Activated naive CD4-positive, alpha-beta T cell treated with anti-CD3 and anti-CD28 coated beads for 36 hours (primary cell): ENCODE measurements around the gene CAPN5. TPM values are rescaled to one million over a fixed set of nuclear protein-coding genes. Genes with fewer than 3 reads are reported as not detected.
A peak's percentile ranks its signal among the peaks of the same experiment; 100 is the strongest.
"Not testable (repeated sequence)": the region's sequence is repeated elsewhere in the genome, so short reads cannot be mapped to it uniquely, and the experiment has no call there.

Source experiments
- CTCF ChIA-PET: fragments of 350-600 bp; sonication (Branson Sonifier 250); formaldehyde crosslinking; loops from one replicate; lab custom pipeline; 2021; ENCODE audit warnings: antibody characterized with exemption; lab: Charles Lee
- DNase-seq: peaks from one replicate; pipeline ENCODE4 v3.0.0-alpha.2; 2020
- H3K27ac Mint-ChIP-seq: one replicate; pipeline ENCODE4 v1.8.0; 2021; ENCODE audit warnings: mild to moderate bottlenecking, mixed read lengths
- H3K27me3 Mint-ChIP-seq: one replicate; pipeline ENCODE4 v1.8.0; 2021; ENCODE audit warnings: low read depth, mixed read lengths
- H3K36me3 Mint-ChIP-seq: one replicate; pipeline ENCODE4 v1.8.0; 2021; ENCODE audit warnings: low read depth, mixed read lengths
- H3K4me1 Mint-ChIP-seq: one replicate; pipeline ENCODE4 v1.8.0; 2021; ENCODE audit warnings: low read depth, mixed read lengths
- H3K4me3 Mint-ChIP-seq: one replicate; pipeline ENCODE4 v1.8.0; 2021; ENCODE audit warnings: mild to moderate bottlenecking, moderate library complexity, mixed read lengths
- H3K9me3 Mint-ChIP-seq: one replicate; pipeline ENCODE4 v1.8.0; 2021; ENCODE audit warnings: mixed read lengths
- intact Hi-C: fragments of 100-400 bp; cut with micrococcal nuclease; formaldehyde crosslinking; loops from one replicate; pipeline ENCODE4 v1.15.1; 2023
- total RNA-seq, 2 experiments: library from RNA; stranded (reverse); gene quantifications; one replicate each; pipeline ENCODE4 v1.2.3, GENCODE V29; 2021

Gene CAPN5
- total RNA-seq, 2 experiments from 2014 or later, result 0.79 to 1.5 TPM

DNA sequence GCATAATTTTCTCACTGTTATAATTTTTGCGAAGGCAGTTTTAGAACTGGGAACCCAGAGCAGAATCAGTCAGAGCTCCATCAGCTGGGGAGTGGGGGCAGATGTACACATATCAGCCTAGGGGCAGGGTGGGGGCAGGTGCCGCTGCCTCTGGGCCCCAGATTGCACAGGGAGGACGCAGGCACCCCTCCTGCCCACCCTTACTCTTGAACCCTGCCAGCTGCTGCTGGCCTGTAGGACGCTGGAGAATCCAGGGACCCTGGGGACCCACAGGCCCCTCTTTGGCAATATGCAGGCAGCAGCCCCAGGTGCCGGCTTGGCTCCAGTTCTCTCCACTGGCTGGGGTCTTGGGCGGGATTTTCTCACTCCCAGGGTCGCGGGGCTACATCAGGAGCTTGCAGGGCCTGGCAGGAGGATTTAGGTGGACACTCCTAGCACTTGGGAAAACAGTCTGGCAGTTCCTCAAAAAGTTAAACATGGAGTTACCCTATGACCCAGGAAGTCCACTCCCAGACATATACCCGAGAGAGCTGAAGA is 8.8 kb upstream of the CAPN5 start:
- H3K36me3 Mint-ChIP-seq, result no peaks in the 10 kb centered on the region
- CTCF ChIA-PET, result interaction anchor here (1.0 to 1.1 kb wide), 2 partner anchors 34 to 59 kb away, joined by 3 read pairs; no protein-coding TSS in a partner anchor
- H3K4me1 Mint-ChIP-seq, result no peaks in the 10 kb centered on the region
- intact Hi-C loops, result no loop called here
- H3K27me3 Mint-ChIP-seq, result no peaks in the 10 kb centered on the region
- H3K4me3 Mint-ChIP-seq, result no peak overlapping the region
- H3K27ac Mint-ChIP-seq, result no peak overlapping the region
- peaks cover 9% of the 10 kb centered on the region for H3K9me3 Mint-ChIP-seq
- DNase-seq, result no peak

GRCh38 chr11:77058900-77059299 is 7.9 kb upstream of the CAPN5 start:
- intact Hi-C loops, result no loop called here
- H3K36me3 Mint-ChIP-seq, result no peaks in the 10 kb centered on the region
- H3K4me1 Mint-ChIP-seq, result no peaks in the 10 kb centered on the region
- no peak overlapping the region for H3K4me3 Mint-ChIP-seq
- no peak for DNase-seq
- H3K27me3 Mint-ChIP-seq, result no peaks in the 10 kb centered on the region
- peaks cover 9% of the 10 kb centered on the region for H3K9me3 Mint-ChIP-seq
- CTCF ChIA-PET, result no interaction called here
- H3K27ac Mint-ChIP-seq, result no peak overlapping the region

DNA sequence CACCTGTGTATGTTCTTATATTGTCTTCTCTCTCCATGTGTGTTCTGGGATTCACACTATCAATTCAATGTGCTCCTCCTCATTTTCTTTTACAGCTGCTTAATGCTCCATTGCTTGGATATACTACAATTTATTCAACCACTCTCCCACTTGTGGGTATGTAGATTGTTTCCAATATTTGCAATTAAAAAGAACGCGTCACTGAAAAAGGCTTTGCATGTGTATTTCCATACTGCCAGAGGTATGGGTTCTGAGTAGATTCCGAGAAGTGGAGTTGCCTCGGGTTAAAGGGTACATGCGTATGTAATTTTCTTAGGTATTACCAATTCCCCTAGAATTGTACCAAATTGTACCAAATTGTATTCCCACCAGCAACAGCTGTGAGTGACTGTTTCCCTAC is 7.0 kb upstream of the CAPN5 start:
- Mint-ChIP-seq H3K4me3 (no peak overlapping the region), H3K4me1 (no peaks in the 10 kb centered on the region), H3K36me3 (no peaks in the 10 kb centered on the region), H3K9me3 (peaks cover 9% of the 10 kb centered on the region), H3K27ac (no peak overlapping the region), H3K27me3 (no peaks in the 10 kb centered on the region)
- intact Hi-C loops, result no loop called here
- no peak for DNase-seq
- CTCF ChIA-PET, result interaction anchor here (1.4 to 1.8 kb wide), 2 partner anchors 12 to 31 kb away, joined by 4 to 5 read pairs; no protein-coding TSS in a partner anchor

GRCh38 chr11:77060234-77060633 is 6.5 kb upstream of the CAPN5 start:
- H3K9me3 Mint-ChIP-seq, result peaks cover 9% of the 10 kb centered on the region
- CTCF ChIA-PET, result interaction anchor here (1.4 to 1.8 kb wide), 2 partner anchors 13 to 31 kb away, joined by 4 to 5 read pairs; no protein-coding TSS in a partner anchor
- H3K36me3 Mint-ChIP-seq, result no peaks in the 10 kb centered on the region
- no peak overlapping the region for H3K4me3 Mint-ChIP-seq
- intact Hi-C loops, result no loop called here
- H3K4me1 Mint-ChIP-seq, result no peaks in the 10 kb centered on the region
- H3K27ac Mint-ChIP-seq, result no peak overlapping the region
- no peaks in the 10 kb centered on the region for H3K27me3 Mint-ChIP-seq
- no peak for DNase-seq

DNA sequence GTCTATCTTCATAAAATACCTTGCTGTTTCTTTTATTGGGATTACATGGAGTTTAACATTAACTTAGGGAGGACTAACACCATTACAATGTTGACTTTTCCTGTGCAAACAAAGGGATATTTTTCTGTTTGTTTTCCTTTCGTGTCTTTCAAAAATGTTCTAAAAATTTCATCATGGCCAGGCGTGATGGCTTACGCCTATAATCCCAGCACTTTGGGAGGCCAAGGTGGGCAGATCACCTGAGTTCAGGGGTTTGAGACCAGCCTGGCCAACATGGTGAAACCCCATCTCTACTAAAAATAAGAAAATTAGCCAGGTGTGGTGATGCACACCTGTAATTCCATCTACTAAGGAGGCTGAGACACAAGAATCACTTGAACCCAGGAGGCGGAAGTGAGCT is 5.5 kb upstream of the CAPN5 start:
- H3K27me3 Mint-ChIP-seq, H3K4me1 Mint-ChIP-seq, H3K4me3 Mint-ChIP-seq, H3K9me3 Mint-ChIP-seq, intact Hi-C loops, H3K27ac Mint-ChIP-seq, DNase-seq, H3K36me3 Mint-ChIP-seq: not testable (repeated sequence)
- CTCF ChIA-PET, result interaction anchor here (1.4 to 1.8 kb wide), 2 partner anchors 14 to 30 kb away, joined by 4 to 5 read pairs; no protein-coding TSS in a partner anchor

GRCh38 chr11:77062924-77063323 is 3.8 kb upstream of the CAPN5 start:
- CTCF ChIA-PET, result interaction anchor here (0.9 to 4.4 kb wide), 3 partner anchors 12 to 28 kb away, joined by 3 to 33 read pairs (median 3); no protein-coding TSS in a partner anchor
- no peaks in the 10 kb centered on the region for H3K36me3 Mint-ChIP-seq

DNA sequence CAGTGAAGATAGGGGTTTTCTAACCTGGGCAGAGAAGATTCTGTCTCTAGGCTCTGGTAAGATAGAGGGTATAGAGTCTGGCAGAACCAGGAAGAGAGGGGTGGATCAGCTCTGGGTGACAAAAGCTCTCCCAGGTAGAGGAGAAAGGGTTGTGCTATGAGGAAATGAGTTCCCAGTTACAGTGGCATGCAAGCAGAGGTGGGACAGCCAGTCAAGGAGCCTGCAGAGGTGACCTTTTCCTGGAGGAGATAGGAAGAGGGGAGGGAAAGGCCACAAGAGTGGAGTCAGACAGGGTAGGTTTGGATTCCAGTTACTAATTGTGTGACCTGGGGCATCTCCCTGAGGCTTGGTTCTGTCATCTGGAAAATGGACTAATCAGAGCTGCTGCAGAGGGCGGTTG is 3.4 kb upstream of the CAPN5 start:
- CTCF ChIA-PET, result interaction anchor here (0.9 to 4.4 kb wide), 3 partner anchors 8 to 28 kb away, joined by 3 to 33 read pairs (median 4); no protein-coding TSS in a partner anchor
- H3K36me3 Mint-ChIP-seq, result no peaks in the 10 kb centered on the region
- no peak overlapping the region for H3K4me3 Mint-ChIP-seq
- DNase-seq, result no peak
- peaks cover 9% of the 10 kb centered on the region for H3K4me1 Mint-ChIP-seq
- H3K27me3 Mint-ChIP-seq, result no peaks in the 10 kb centered on the region
- no peak overlapping the region for H3K27ac Mint-ChIP-seq
- H3K9me3 Mint-ChIP-seq, result no peaks in the 10 kb centered on the region
- intact Hi-C loops, result no loop called here

More at GRCh38 chr11:77062924-77063323, 3.8 kb upstream of the CAPN5 start:
- Mint-ChIP-seq H3K4me3 (no peak overlapping the region), H3K4me1 (peaks cover 8% of the 10 kb centered on the region), H3K9me3 (no peaks in the 10 kb centered on the region), H3K27ac (no peak overlapping the region), H3K27me3 (no peaks in the 10 kb centered on the region)
- intact Hi-C loops, result no loop called here
- no peak for DNase-seq

GRCh38 chr11:77063861-77064260 is 2.9 kb upstream of the CAPN5 start:
- no peaks in the 10 kb centered on the region for H3K9me3 Mint-ChIP-seq
- DNase-seq, result no peak
- intact Hi-C loops, result no loop called here
- CTCF ChIA-PET, result interaction anchor here (1.2 to 4.4 kb wide), 4 partner anchors 9 to 27 kb away, joined by 4 to 33 read pairs (median 6); no protein-coding TSS in a partner anchor
- H3K27me3 Mint-ChIP-seq, result no peaks in the 10 kb centered on the region
- H3K4me3 Mint-ChIP-seq, result no peak overlapping the region
- no peaks in the 10 kb centered on the region for H3K36me3 Mint-ChIP-seq
- no peak overlapping the region for H3K27ac Mint-ChIP-seq
- peaks cover 10% of the 10 kb centered on the region for H3K4me1 Mint-ChIP-seq

GRCh38 chr11:77064648-77065217 is 2.0 kb upstream of the CAPN5 start:
- intact Hi-C loops, result no loop called here
- peaks cover 10% of the 10 kb centered on the region for H3K4me1 Mint-ChIP-seq
- no peak for DNase-seq
- CTCF ChIA-PET, result interaction anchor here (1.0 to 4.4 kb wide), 7 partner anchors 12 to 146 kb away, joined by 3 to 33 read pairs (median 5); no protein-coding TSS in a partner anchor
- H3K27me3 Mint-ChIP-seq, result no peaks in the 10 kb centered on the region
- H3K9me3 Mint-ChIP-seq, result no peaks in the 10 kb centered on the region
- H3K27ac Mint-ChIP-seq, result no peak overlapping the region
- no peak overlapping the region for H3K4me3 Mint-ChIP-seq
- no peaks in the 10 kb centered on the region for H3K36me3 Mint-ChIP-seq

- peaks cover 10% of the 10 kb centered on the region for H3K4me1 Mint-ChIP-seq
- CTCF ChIA-PET, result interaction anchor here (0.5 to 4.4 kb wide), 5 partner anchors 14 to 217 kb away, joined by 3 to 33 read pairs (median 3); no protein-coding TSS in a partner anchor
- no peak for DNase-seq
Observed at GRCh38 chr11:77065878-77066228, 918 bp upstream of the CAPN5 start.

DNA sequence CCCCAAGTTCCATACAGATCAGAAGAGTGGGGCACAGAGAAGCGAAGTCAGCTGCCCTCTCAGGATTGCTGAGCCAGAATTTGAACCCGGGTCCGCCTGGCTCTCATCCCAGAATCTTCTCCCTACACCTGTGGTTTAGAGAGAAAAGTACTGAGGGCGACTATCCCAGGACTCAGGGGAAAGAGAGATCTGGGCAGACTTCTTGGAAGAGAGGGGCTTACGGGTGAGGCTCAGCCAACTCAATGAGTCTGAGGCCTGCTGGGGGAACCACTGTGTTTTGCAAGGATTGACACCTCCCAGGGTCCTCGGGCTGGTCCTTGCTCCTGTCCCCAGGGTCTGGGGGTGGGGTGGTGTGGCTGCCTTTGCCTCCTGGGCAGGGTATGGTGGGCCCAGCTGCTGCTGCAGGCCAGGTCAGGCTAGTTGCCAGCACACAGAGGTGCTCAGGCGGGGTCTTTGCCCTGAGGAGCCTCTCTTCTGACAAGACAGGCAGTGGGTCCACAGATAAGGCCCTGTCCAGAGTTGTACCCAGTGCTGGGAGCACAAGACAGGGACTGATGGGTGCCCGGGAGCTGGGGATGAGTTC is 1.2 kb downstream of the CAPN5 start:
- Mint-ChIP-seq H3K36me3 (no peaks in the 10 kb centered on the region), H3K4me3 (peak overlapping the region; percentile 64), H3K4me1 (peaks cover 19% of the 10 kb centered on the region), H3K27ac (no peak overlapping the region), H3K27me3 (no peaks in the 10 kb centered on the region), H3K9me3 (no peaks in the 10 kb centered on the region)
- CTCF ChIA-PET, result interaction anchor here (0.9 kb wide), 1 partner anchor 24 kb away, joined by 3 read pairs; no protein-coding TSS in a partner anchor
- intact Hi-C loops, result loop anchor here (2.0 kb wide), 1 partner anchor 15 kb away; no protein-coding TSS in a partner anchor
- DNase-seq, result no peak

More at GRCh38 chr11:77065878-77066228, 918 bp upstream of the CAPN5 start:
- Mint-ChIP-seq H3K9me3 (no peaks in the 10 kb centered on the region), H3K27ac (no peak overlapping the region), H3K4me3 (peak overlapping the region; percentile 77), H3K36me3 (no peaks in the 10 kb centered on the region), H3K27me3 (no peaks in the 10 kb centered on the region)
- intact Hi-C loops, result loop anchor here (1.0 to 2.0 kb wide), 3 partner anchors 17 to 25 kb away; no protein-coding TSS in a partner anchor
